K562 (cell line): Measurements from ENCODE around the gene SYNJ2. TPM values are rescaled to one million over a fixed set of nuclear protein-coding genes. Genes with fewer than 3 reads are reported as not detected.
A peak's percentile ranks its signal among the peaks of the same experiment; 100 is the strongest.

Source experiments
- ATAC-seq: fragments of 200-7000 bp; cut with Tn5 transposase; 3 replicates; pipeline ENCODE4 v1.9.1; 2020; ENCODE audit warnings: moderate library complexity
- BruUV-seq: library from RNA; stranded (reverse); fragments of 400-500 nt; replicated peaks from 2 replicates; lab custom pipeline; 2021; lab: Mats Ljungman, UMichigan
- CTCF ChIA-PET: fragments of 300-600 bp; formaldehyde crosslinking; extraction: SDS; loops from one replicate; lab custom pipeline; 2021; ENCODE audit warnings: low intra/inter-chr PET ratio; lab: Yijun Ruan, JAX
- POLR2A ChIA-PET: fragments of 300-600, 350-650 bp; sonication (Branson Sonifier 250); formaldehyde crosslinking; extraction: SDS; loops from one replicate; lab custom pipeline; 2021; ENCODE audit warnings: antibody characterized with exemption, inconsistent platforms; lab: Yijun Ruan, JAX
- DNase-seq, 4 experiments: peaks; one replicate each; pipeline versions ENCODE4 v3.0.0 to v3.0.0-alpha.2; 2011 to 2018; ENCODE audit warnings: low spot score in 3 of 4, mixed read lengths in 3 of 4; ENCODE audit errors: extremely low read depth in 1 of 4
- FAIRE-seq: peaks from 2 replicates; lab custom pipeline; 2011; peaks lifted over from hg19 to GRCh38; lab: Jason Lieb, UNC
- H2AFZ ChIP-seq: 2 replicates; pipeline ENCODE4 v1.6.0; 2011; ENCODE audit warnings: low read depth, low read length, control low read depth, inconsistent platforms
- H3K27ac ChIP-seq: fragments of 200-600 bp; 3 replicates; pipeline ENCODE4 v1.8.0; 2011; ENCODE audit warnings: low read depth, mild to moderate bottlenecking, control low read depth, inconsistent platforms, low read length, moderate library complexity, mixed read lengths; ENCODE audit errors: extremely low read depth
- H3K27me3 ChIP-seq, 2 experiments: fragments of 300-600 bp in 1 of 2; 2 replicates in 1 of 2; 3 replicates in 1 of 2; pipeline versions ENCODE4 v1.6.0 to v1.8.0; 2011; ENCODE audit warnings: inconsistent platforms in 2 of 2, low read length in 2 of 2, mild to moderate bottlenecking in 1 of 2, mixed read lengths in 1 of 2, moderate library complexity in 1 of 2; ENCODE audit not compliant: control insufficient read depth in 2 of 2, insufficient read depth in 2 of 2
- H3K36me3 ChIP-seq: fragments of 300-600 bp; 3 replicates; pipeline ENCODE4 v1.8.0; 2011; ENCODE audit warnings: mild to moderate bottlenecking, low read length, inconsistent platforms; ENCODE audit not compliant: control insufficient read depth, insufficient read depth
- H3K4me1 ChIP-seq, 2 experiments: fragments of 200-600 bp in 1 of 2; replicated peaks in 1 of 2; 2 replicates in 1 of 2; 3 replicates in 1 of 2; pipeline versions ENCODE4 v1.5.1 to v1.8.0; 2011; ENCODE audit warnings: inconsistent platforms in 2 of 2, low read length in 2 of 2, mild to moderate bottlenecking in 1 of 2, mixed read lengths in 1 of 2, moderate library complexity in 1 of 2; ENCODE audit not compliant: control insufficient read depth in 2 of 2, insufficient read depth in 2 of 2
- H3K4me2 ChIP-seq: 2 replicates; pipeline ENCODE4 v1.6.1; 2011; ENCODE audit warnings: low read length, control low read depth, inconsistent platforms, mixed read lengths; ENCODE audit not compliant: insufficient read depth
- H3K4me3 ChIP-seq: fragments of 200-600 bp; sonication (generic), shearing (Covaris generic); 2 replicates; pipeline ENCODE4 v1.5.1; 2016; ENCODE audit warnings: control low read depth, inconsistent platforms
- H3K79me2 ChIP-seq: fragments of 200-600 bp; 3 replicates; pipeline ENCODE4 v1.8.0; 2011; ENCODE audit warnings: low read length, inconsistent platforms; ENCODE audit not compliant: control insufficient read depth, insufficient read depth
- H3K9ac ChIP-seq, 2 experiments: 2 replicates each; pipeline versions ENCODE4 v1.6.0 to v1.6.1; 2011; ENCODE audit warnings: low read depth in 2 of 2, low read length in 2 of 2, control low read depth in 1 of 2, inconsistent platforms in 1 of 2, mild to moderate bottlenecking in 1 of 2, mixed read lengths in 1 of 2; ENCODE audit not compliant: insufficient read depth in 1 of 2
- H3K9me1 ChIP-seq: one replicate; pipeline ENCODE4 v1.6.0; 2011; ENCODE audit warnings: inconsistent platforms, mild to moderate bottlenecking, low read length, moderate library complexity; ENCODE audit not compliant: control insufficient read depth, insufficient read depth
- H3K9me3 ChIP-seq: replicated peaks from 2 replicates; pipeline ENCODE4 v1.5.1; 2011; ENCODE audit warnings: low read depth, low read length, inconsistent platforms; ENCODE audit not compliant: control insufficient read depth, insufficient read depth
- H4K20me1 ChIP-seq: replicated peaks from 2 replicates; pipeline ENCODE4 v1.6.1; 2011; ENCODE audit warnings: low read length, inconsistent platforms, mixed read lengths; ENCODE audit not compliant: control insufficient read depth, insufficient read depth
- BRD4 ChIP-seq: fragments of 200-600 bp; sonication (generic); IDR thresholded peaks from 2 replicates; pipeline ENCODE4 v1.6.1; 2017; ENCODE audit warnings: inconsistent platforms
- CHD7 ChIP-seq: fragments of 200-600 bp; sonication (generic); IDR thresholded peaks from one replicate; pipeline ENCODE4 v1.6.1; 2012; ENCODE audit warnings: mild to moderate bottlenecking, low read depth, low read length, inconsistent platforms
- EP300 ChIP-seq: IDR thresholded peaks from 2 replicates; pipeline ENCODE4 v1.6.1; 2012; ENCODE audit warnings: low read length, improper control_type of control experiment
- NFIC ChIP-seq: fragments of 450-650 bp; IDR thresholded peaks from 2 replicates; pipeline ENCODE4 v1.6.1; 2017; ENCODE audit warnings: mild to moderate bottlenecking, inconsistent platforms
- NR2C2 ChIP-seq, 2 experiments: fragments of 200-800 bp in 1 of 2; sonication (Bioruptor generic) in 1 of 2; sonication (generic) in 1 of 2; formaldehyde crosslinking in 1 of 2; IDR thresholded peaks; 2 replicates each; pipeline versions ENCODE4 v1.6.1 to v1.8.0; 2016 to 2022; ENCODE audit warnings: mild to moderate bottlenecking in 1 of 2, missing compliant biosample characterization in 1 of 2, missing genetic modification characterization in 1 of 2, missing genetic modification reagents in 1 of 2
- PTBP1 ChIP-seq: fragments of 200-400 bp; formaldehyde crosslinking; IDR thresholded peaks from 2 replicates; pipeline ENCODE4 v1.6.1; 2017; ENCODE audit warnings: low read depth, low read length
- RFX5 ChIP-seq: IDR thresholded peaks from 2 replicates; pipeline ENCODE4 v1.6.1; 2011; ENCODE audit warnings: low read depth, mild to moderate bottlenecking, improper control_type of control experiment, low read length
- SREBF1 ChIP-seq: fragments of 150-350 bp; IDR thresholded peaks from 2 replicates; pipeline ENCODE4 v1.6.1; 2014; ENCODE audit warnings: antibody characterized with exemption, low read depth, low read length, borderline replicate concordance
- U2AF2 ChIP-seq: fragments of 200-400 bp; formaldehyde crosslinking; optimal IDR thresholded peaks from 2 replicates; pipeline ENCODE3; 2017; ENCODE audit warnings: low read depth, mild to moderate bottlenecking, low read length
- ZNF263 ChIP-seq: sonication (generic); formaldehyde crosslinking; IDR thresholded peaks from 2 replicates; pipeline ENCODE4 v1.8.0; 2022; ENCODE audit warnings: mild to moderate bottlenecking, missing genetic modification reagents, borderline replicate concordance
- whole genome bisulfite sequencing: fragments of 100-300 bp; shearing (Covaris generic); methylation state at CpG from one replicate; pipeline ENCODE4 v1.1.6; 2016; ENCODE audit warnings: low coverage, mixed read lengths; ENCODE audit not compliant: insufficient coverage; ENCODE audit errors: missing lambda C conversion rate; 5-methylcytosine and 5-hydroxymethylcytosine counted together
- in situ Hi-C: fragments of 300-500 bp; cut with MboI; formaldehyde crosslinking; loops from 4 replicates; pipeline ENCODE4 v1.15.0; 2018; ENCODE audit warnings: inconsistent platforms, mixed read lengths
- intact Hi-C: fragments of 100-400 bp; cut with micrococcal nuclease; formaldehyde crosslinking; loops from 2 replicates; pipeline ENCODE4 v1.14.2; 2022
- polyA plus RNA-seq, 8 experiments: library from polyadenylated mRNA; depleted of rRNA in 4 of 8; stranded (reverse) in 5 of 8; unstranded in 3 of 8; fragments of >200 nt; fragmentation: Nextera tagmentation in 2 of 8; fragmentation: Illumina TruSeq in 1 of 8; extraction: Ambion mirVana in 2 of 8; extraction: Trizol in 1 of 8; gene quantifications; 2 replicates each; pipeline versions ENCODE4 v1.2.1 to v1.2.3, GENCODE V29; 2011 to 2014; ENCODE audit warnings: inconsistent platforms in 1 of 8, missing spikeins in 1 of 8
- total RNA-seq, 7 experiments: library from RNA; depleted of rRNA in 6 of 7; stranded (reverse); fragments of >200 nt in 6 of 7; fragmentation: Illumina TruSeq in 2 of 7; extraction: Trizol in 2 of 7; gene quantifications; 2 replicates each; pipeline versions ENCODE4 v1.2.1 to v1.2.3, GENCODE V29; 2011 to 2021; ENCODE audit warnings: low replicate concordance in 1 of 7

SYNJ2 gene
- total and polyA plus RNA-seq, 9 of the 15 experiments (the other 6 are each of a cell fraction or from before 2014, with no cell fraction given) = 3.0 to 27.7 (median 17.8) TPM

- H3K27ac ChIP-seq = no peak overlapping the region
- no TSS peak for BruUV-seq
- H3K36me3 ChIP-seq = no peaks in the 10 kb centered on the region; the same call in 2 of the 3 replicates
- ChIA-PET POLR2A (interaction anchor here (0.6 to 2.6 kb wide), 6 partner anchors 9 to 66 kb away, joined by 3 to 12 read pairs (median 4); no protein-coding TSS in a partner anchor), CTCF (no interaction called here)
- no peak overlapping the region for H3K4me3 ChIP-seq
- peak in 1 of 4 experiments; percentile 20 for DNase-seq
- no peak overlapping the region for H3K4me2 ChIP-seq
- ATAC-seq = no peak
- no peak overlapping the region for H2AFZ ChIP-seq
- peaks cover 32 to 42% of the 10 kb centered on the region in 2 experiments for H3K4me1 ChIP-seq
- peaks cover 3% of the 10 kb centered on the region; the same call in 1 of the 2 replicates for H4K20me1 ChIP-seq
- 0 out of 4 replicates have a peak overlapping the region, but pooled peaks of 1 of the 2 experiments have one; percentile 26 for H3K9ac ChIP-seq
- WGBS = 35% methylated on average over 10 of the region's 10 CpGs
- no peaks in the 10 kb centered on the region for H3K27me3 ChIP-seq
- no peaks in the 10 kb centered on the region for H3K9me1 ChIP-seq
- in situ Hi-C loops (no loop called here), intact Hi-C loops (no loop called here)
- no peaks in the 10 kb centered on the region for H3K9me3 ChIP-seq
- peak; percentile 74 for FAIRE-seq
- peaks cover 37% of the 10 kb centered on the region for H3K79me2 ChIP-seq
- TF ChIP-seq SREBF1 = no peak
- no peak for TF ChIP-seq ZNF263 (CRISPR knock-in tag)
- TF ChIP-seq NFIC = no peak
- no peak for TF ChIP-seq BRD4
- no peak for TF ChIP-seq RFX5
- peak; percentile 89 for TF ChIP-seq NR2C2 (CRISPR knock-in tag; IDR thresholded peaks at IDR 0.05)
- peak; percentile 94 for TF ChIP-seq NR2C2 (tag; IDR thresholded peaks at IDR 0.05)
- TF ChIP-seq EP300 = no peak
- TF ChIP-seq PTBP1 = no peak
- no peak for TF ChIP-seq U2AF2
- no peak for TF ChIP-seq CHD7
Observed at GRCh38 chr6:158003910-158004700, 22.4 kb downstream of the SYNJ2 start.
